Testis (tissue), 3 donors: ENCODE measurements around the gene GARIN5B. TPM values are rescaled to one million over a fixed set of nuclear protein-coding genes. Genes with fewer than 3 reads are reported as not detected.

Experiments
- DNase-seq: peaks from one replicate; pipeline ENCODE4 v3.0.0-alpha.2; 2019
- H3K27ac ChIP-seq, 2 donors: fragments of 200-600 bp; sonication (generic); one replicate each; pipeline ENCODE4 v1.5.1; 2019
- H3K27me3 ChIP-seq: fragments of 200-600 bp; sonication (generic); one replicate; pipeline ENCODE4 v1.5.1; 2019
- H3K36me3 ChIP-seq: fragments of 200-600 bp; sonication (generic); one replicate; pipeline ENCODE4 v1.5.1; 2017; ENCODE audit warnings: low read depth; ENCODE audit errors: missing control alignments
- H3K4me1 ChIP-seq: fragments of 200-600 bp; sonication (generic); one replicate; pipeline ENCODE4 v1.5.1; 2019
- H3K4me3 ChIP-seq, 2 donors: fragments of 200-600 bp; sonication (generic); one replicate each; pipeline ENCODE4 v1.5.1; 2017 to 2019
- H3K9me3 ChIP-seq: fragments of 200-600 bp; sonication (generic); one replicate; pipeline ENCODE4 v1.5.1; 2017
- CTCF ChIP-seq, 3 experiments: fragments of 450-650 bp in 2 of 3; fragments of 200-600 bp in 1 of 3; sonication (generic) in 1 of 3; IDR thresholded peaks; one replicate each; pipeline ENCODE4 v1.5.1; 2016 to 2019; ENCODE audit warnings: antibody characterized with exemption in 3 of 3, mild to moderate bottlenecking in 2 of 3, moderate library complexity in 1 of 3
- POLR2A ChIP-seq: fragments of 450-650 bp; IDR thresholded peaks from one replicate; pipeline ENCODE4 v1.6.1; 2017; ENCODE audit warnings: antibody characterized with exemption, mild to moderate bottlenecking, moderate library complexity
- WGBS, 2 donors: methylation state at CpG; one replicate each; pipeline ENCODE4 v1.1.5; 2018; 5-methylcytosine and 5-hydroxymethylcytosine counted together
- intact Hi-C: fragments of 100-400 bp; cut with DNase I; formaldehyde crosslinking; loops from one replicate; pipeline ENCODE4 v1.15.1; 2023; ENCODE audit warnings: low total_unique reads
- polyA plus RNA-seq: library from polyadenylated mRNA; stranded (reverse); fragments of 350-450 nt; fragmentation: Illumina TruSeq; extraction: RNeasy Lipid Tissue Mini Kit (QIAGEN cat#74804); gene quantifications from one replicate; pipeline ENCODE4 v1.2.3, GENCODE V29; 2014; ENCODE audit warnings: low read depth, low replicate concordance; ENCODE audit not compliant: insufficient read depth
- total RNA-seq, 2 donors: library from RNA; depleted of rRNA; stranded (reverse); fragments of >200 nt; gene quantifications; one replicate each; pipeline ENCODE4 v1.2.3, GENCODE V29; 2016

GARIN5B gene
- total and polyA plus RNA-seq, 3 donors from 2014 or later, result 11.3 to 49.6 (median 28.2) TPM

GRCh38 chr19:55312621-55313512 lies 50.2 kb downstream of the GARIN5B start:
- no peaks in the 10 kb centered on the region for H3K36me3 ChIP-seq
- TF ChIP-seq CTCF (IDR thresholded peaks at IDR 0.05), result no peak
- no peak for TF ChIP-seq POLR2A
- no peaks in the 10 kb centered on the region for H3K4me1 ChIP-seq
- no peaks in the 10 kb centered on the region for H3K9me3 ChIP-seq
- intact Hi-C loops, result no loop called here
- H3K27ac ChIP-seq, result no peak overlapping the region
- H3K27me3 ChIP-seq, result no peaks in the 10 kb centered on the region
- 66 to 79% methylated on average over 28 to 47 of the region's 47 CpGs for WGBS, 2 donors
- DNase-seq, result no peak
- H3K4me3 ChIP-seq, result no peak overlapping the region

GRCh38 chr19:55311797-55312196 lies 51.3 kb downstream of the GARIN5B start:
- DNase-seq, result no peak
- H3K9me3 ChIP-seq, result no peaks in the 10 kb centered on the region
- no peak for TF ChIP-seq POLR2A
- TF ChIP-seq CTCF (IDR thresholded peaks at IDR 0.05), result no peak
- no peaks in the 10 kb centered on the region for H3K36me3 ChIP-seq
- no peaks in the 10 kb centered on the region for H3K4me1 ChIP-seq
- no peaks in the 10 kb centered on the region for H3K27me3 ChIP-seq
- intact Hi-C loops, result no loop called here
- H3K4me3 ChIP-seq, result no peak overlapping the region
- H3K27ac ChIP-seq, result no peak overlapping the region
- 84 to 98% methylated on average over 7 to 18 of the region's 18 CpGs for WGBS, 2 donors

DNA sequence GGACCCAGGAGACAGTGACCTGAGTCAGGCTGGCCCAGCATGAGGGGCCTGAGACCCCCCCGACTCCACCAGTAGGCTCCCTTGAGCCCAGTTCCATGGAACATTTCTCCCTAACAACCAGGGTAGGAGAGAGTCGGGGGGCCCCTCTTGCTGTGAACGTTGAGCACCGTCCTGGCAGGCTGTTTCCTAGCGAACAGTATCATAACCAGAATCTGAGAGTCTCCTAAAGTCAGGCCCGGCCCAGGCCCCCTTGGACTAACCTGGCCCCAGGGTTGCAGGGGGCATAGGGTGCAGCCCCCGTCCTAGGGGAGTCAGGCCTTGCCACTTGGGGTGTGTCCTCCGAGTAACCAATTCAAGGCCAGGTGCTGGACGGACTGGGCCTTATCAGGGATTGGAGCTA lies 51.7 kb downstream of the GARIN5B start:
- no peak for TF ChIP-seq POLR2A
- no peak for TF ChIP-seq CTCF (IDR thresholded peaks at IDR 0.05)
- 80 to 82% methylated on average over 6 to 8 of the region's 9 CpGs for WGBS, 2 donors
- Histone ChIP-seq H3K4me3 (no peak overlapping the region), H3K4me1 (no peaks in the 10 kb centered on the region), H3K36me3 (no peaks in the 10 kb centered on the region), H3K27me3 (no peaks in the 10 kb centered on the region), H3K9me3 (no peaks in the 10 kb centered on the region), H3K27ac (no peak overlapping the region)
- intact Hi-C loops, result no loop called here
- no peak for DNase-seq

DNA sequence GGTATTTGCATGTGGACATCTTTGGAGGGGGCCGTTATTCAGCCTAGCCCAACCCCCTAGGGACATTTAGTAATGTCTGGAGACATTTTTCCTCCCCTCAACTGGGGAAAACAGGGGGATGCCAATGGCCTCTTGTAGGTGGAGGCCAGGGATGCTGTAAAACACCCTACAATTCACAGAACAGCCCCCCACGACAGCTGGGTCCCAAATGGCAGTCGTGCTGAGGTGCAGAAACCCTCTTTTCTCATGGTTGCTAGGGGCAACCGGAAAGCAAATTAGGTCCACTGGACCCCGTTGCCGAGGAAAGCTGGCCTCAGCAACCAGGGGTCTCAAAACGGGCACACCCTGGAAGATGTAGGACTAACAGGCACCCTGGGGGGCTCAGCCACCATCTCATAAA lies 52.6 kb downstream of the GARIN5B start:
- Histone ChIP-seq H3K36me3 (no peaks in the 10 kb centered on the region), H3K4me3 (no peak overlapping the region), H3K27ac (no peak overlapping the region), H3K27me3 (no peaks in the 10 kb centered on the region), H3K4me1 (no peaks in the 10 kb centered on the region), H3K9me3 (no peaks in the 10 kb centered on the region)
- intact Hi-C loops, result no loop called here
- 81 to 90% methylated on average over 7 of the region's 7 CpGs for WGBS, 2 donors
- no peak for DNase-seq
- no peak for TF ChIP-seq POLR2A
- no peak for TF ChIP-seq CTCF (IDR thresholded peaks at IDR 0.05)

DNA sequence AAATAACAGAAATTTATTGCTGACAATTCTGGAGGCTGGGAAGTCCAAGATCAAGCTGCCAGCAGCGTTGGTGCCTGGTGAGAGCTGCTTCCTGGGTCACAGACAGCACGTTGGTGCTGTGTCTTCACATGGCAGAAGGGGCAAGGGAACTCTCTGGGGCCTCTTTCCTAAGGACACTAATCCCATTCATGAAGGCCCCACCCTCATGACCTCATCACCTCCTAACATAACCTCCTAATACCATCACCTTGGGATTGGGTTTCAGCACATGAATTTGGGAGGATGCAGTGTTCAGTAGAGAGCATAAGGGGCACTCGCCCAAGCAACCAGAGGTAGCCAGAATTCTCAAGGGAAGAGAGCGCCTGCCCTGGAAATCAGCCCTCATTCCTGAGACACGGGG lies 53.6 kb downstream of the GARIN5B start:
- no peaks in the 10 kb centered on the region for H3K9me3 ChIP-seq
- H3K36me3 ChIP-seq, result no peaks in the 10 kb centered on the region
- intact Hi-C loops, result no loop called here
- no peak for DNase-seq
- TF ChIP-seq CTCF (IDR thresholded peaks at IDR 0.05) (no peak), POLR2A (no peak)
- no peak overlapping the region for H3K27ac ChIP-seq
- 93 to 97% methylated on average over 5 of the region's 5 CpGs for WGBS, 2 donors
- no peaks in the 10 kb centered on the region for H3K27me3 ChIP-seq
- H3K4me3 ChIP-seq, result no peak overlapping the region
- H3K4me1 ChIP-seq, result no peaks in the 10 kb centered on the region
